Testis (tissue), 3 donors: Measurements from ENCODE around the gene OR4A16. TPM values are rescaled to one million over a fixed set of nuclear protein-coding genes. Genes with fewer than 3 reads are reported as not detected.

Experiments
- DNase-seq: peaks from one replicate; pipeline ENCODE4 v3.0.0-alpha.2; 2019
- H3K27ac ChIP-seq, 2 donors: fragments of 200-600 bp; sonication (generic); one replicate each; pipeline ENCODE4 v1.5.1; 2019
- H3K27me3 ChIP-seq: fragments of 200-600 bp; sonication (generic); one replicate; pipeline ENCODE4 v1.5.1; 2019
- H3K36me3 ChIP-seq: fragments of 200-600 bp; sonication (generic); one replicate; pipeline ENCODE4 v1.5.1; 2017; ENCODE audit warnings: low read depth; ENCODE audit errors: missing control alignments
- H3K4me1 ChIP-seq: fragments of 200-600 bp; sonication (generic); one replicate; pipeline ENCODE4 v1.5.1; 2019
- H3K4me3 ChIP-seq, 2 donors: fragments of 200-600 bp; sonication (generic); one replicate each; pipeline ENCODE4 v1.5.1; 2017 to 2019
- H3K9me3 ChIP-seq: fragments of 200-600 bp; sonication (generic); one replicate; pipeline ENCODE4 v1.5.1; 2017
- CTCF ChIP-seq, 3 experiments: fragments of 450-650 bp in 2 of 3; fragments of 200-600 bp in 1 of 3; sonication (generic) in 1 of 3; IDR thresholded peaks; one replicate each; pipeline ENCODE4 v1.5.1; 2016 to 2019; ENCODE audit warnings: antibody characterized with exemption in 3 of 3, mild to moderate bottlenecking in 2 of 3, moderate library complexity in 1 of 3
- POLR2A ChIP-seq: fragments of 450-650 bp; IDR thresholded peaks from one replicate; pipeline ENCODE4 v1.6.1; 2017; ENCODE audit warnings: antibody characterized with exemption, mild to moderate bottlenecking, moderate library complexity
- WGBS, 2 donors: methylation state at CpG; one replicate each; pipeline ENCODE4 v1.1.5; 2018; 5-methylcytosine and 5-hydroxymethylcytosine counted together
- intact Hi-C: fragments of 100-400 bp; cut with DNase I; formaldehyde crosslinking; loops from one replicate; pipeline ENCODE4 v1.15.1; 2023; ENCODE audit warnings: low total_unique reads
- polyA plus RNA-seq: library from polyadenylated mRNA; stranded (reverse); fragments of 350-450 nt; fragmentation: Illumina TruSeq; extraction: RNeasy Lipid Tissue Mini Kit (QIAGEN cat#74804); gene quantifications from one replicate; pipeline ENCODE4 v1.2.3, GENCODE V29; 2014; ENCODE audit warnings: low read depth, low replicate concordance; ENCODE audit not compliant: insufficient read depth
- total RNA-seq, 2 donors: library from RNA; depleted of rRNA; stranded (reverse); fragments of >200 nt; gene quantifications; one replicate each; pipeline ENCODE4 v1.2.3, GENCODE V29; 2016

OR4A16 gene
- total and polyA plus RNA-seq, 3 donors from 2014 or later: 0.47 to 0.50 TPM; not detected in 1

GRCh38 chr11:55367674-55368073, 24.7 kb downstream of the OR4A16 start, which contains the start of gene OR4A15:
OR4A15 (plus strand) TSS chr11:55367974; CDS start chr11:55367974, 0 bp downstream.
- intact Hi-C loops: no loop called here
- H3K9me3 ChIP-seq: no peaks in the 10 kb centered on the region
- 46 to 62% methylated on average over 4 of the region's 4 CpGs for WGBS, 2 donors
- H3K4me1 ChIP-seq: no peaks in the 10 kb centered on the region
- H3K27ac ChIP-seq: no peak within 1 kb of the TSS
- H3K36me3 ChIP-seq: no peaks in the 10 kb centered on the region
- TF ChIP-seq POLR2A (no peak), CTCF (IDR thresholded peaks at IDR 0.05) (no peak)
- H3K27me3 ChIP-seq: no peaks in the 10 kb centered on the region
- no peak within 1 kb of the TSS for H3K4me3 ChIP-seq
- no peak for DNase-seq

Other genes starting within 250 kb of the OR4A16 start
- gene TRIM48, start 81.0 kb upstream of the OR4A16 start, total RNA-seq: not detected
- not detected for gene TRIM48, start 81.0 kb upstream of the OR4A16 start, polyA plus RNA-seq
- gene OR4A15, start 24.8 kb downstream of the OR4A16 start, total RNA-seq: not detected
- gene OR4A15, start 24.8 kb downstream of the OR4A16 start, polyA plus RNA-seq: not detected
- not detected for gene OR4C15, start 211.3 kb downstream of the OR4A16 start, total RNA-seq
- gene OR4C15, start 211.3 kb downstream of the OR4A16 start, polyA plus RNA-seq: not detected
- gene OR4C16, start 228.9 kb downstream of the OR4A16 start, total RNA-seq: not detected
- not detected for gene OR4C16, start 228.9 kb downstream of the OR4A16 start, polyA plus RNA-seq